Muscle of leg (tissue), 11 donors: ENCODE data around the gene NSD1. TPM values are rescaled to one million over a fixed set of nuclear protein-coding genes. Genes with fewer than 3 reads are reported as not detected.
"Not testable (repeated sequence)": the region's sequence is repeated elsewhere in the genome, so short reads cannot be mapped to it uniquely, and the experiment has no call there.

Source experiments
- DNase-seq: peaks from one replicate; pipeline ENCODE4 v3.0.0; 2013
- H3K27ac ChIP-seq: one replicate; pipeline ENCODE4 v1.5.1; 2013; ENCODE audit warnings: mild to moderate bottlenecking, low read length, control low read depth
- H3K27me3 ChIP-seq: one replicate; pipeline ENCODE4 v1.6.1; 2013; ENCODE audit warnings: low read length; ENCODE audit not compliant: control insufficient read depth, insufficient read depth
- H3K36me3 ChIP-seq: one replicate; pipeline ENCODE4 v1.6.1; 2013; ENCODE audit warnings: low read length; ENCODE audit not compliant: control insufficient read depth, insufficient read depth
- H3K4me1 ChIP-seq: one replicate; pipeline ENCODE4 v1.6.1; 2013; ENCODE audit warnings: low read length; ENCODE audit not compliant: control insufficient read depth, insufficient read depth
- H3K4me3 ChIP-seq: one replicate; pipeline ENCODE4 v1.5.1; 2013; ENCODE audit warnings: low read length, control low read depth
- H3K9me3 ChIP-seq: replicated peaks from 2 replicates; pipeline ENCODE4 v1.6.1; 2013; ENCODE audit warnings: low read depth, low read length; ENCODE audit not compliant: control insufficient read depth
- WGBS: methylation state at CpG from one replicate; pipeline ENCODE4 v1.1.5; 2013; ENCODE audit warnings: missing lambda C conversion rate; ENCODE audit not compliant: insufficient coverage; 5-methylcytosine and 5-hydroxymethylcytosine counted together
- polyA plus RNA-seq, 8 donors: library from polyadenylated mRNA; unstranded; fragments of 120-200 nt; gene quantifications; one replicate each; pipeline versions ENCODE4 v1.2.1 to v1.2.3, GENCODE V29; 2013; ENCODE audit warnings: inconsistent platforms in 1 of 8, low replicate concordance in 1 of 8; ENCODE audit not compliant: insufficient read length in 8 of 8, insufficient read depth in 1 of 8
- total RNA-seq: library from RNA; stranded (reverse); fragments of 120-200 nt; gene quantifications from one replicate; pipeline ENCODE4 v1.2.4, GENCODE V29; 2013

Gene NSD1
- total and polyA plus RNA-seq, 9 donors: 28.2 to 63.6 (median 43.6) TPM

- Histone ChIP-seq H3K9me3 (no peaks in the 10 kb centered on the region), H3K4me1 (no peaks in the 10 kb centered on the region), H3K36me3 (peaks cover 97% of the 10 kb centered on the region), H3K4me3 (no peak overlapping the region), H3K27me3 (no peaks in the 10 kb centered on the region), H3K27ac (no peak overlapping the region)
- no peak for DNase-seq
- WGBS: 85% methylated on average over 17 of the region's 21 CpGs
Observed at GRCh38 chr5:177334781-177335700, 201.5 kb downstream of the NSD1 start.

- H3K36me3 ChIP-seq: peaks cover 90% of the 10 kb centered on the region
- H3K27ac ChIP-seq: no peak overlapping the region
- H3K4me1 ChIP-seq: no peaks in the 10 kb centered on the region
- H3K9me3 ChIP-seq: no peaks in the 10 kb centered on the region
- H3K27me3 ChIP-seq: no peaks in the 10 kb centered on the region
- WGBS: 98% methylated on average over 5 of the region's 7 CpGs
- no peak for DNase-seq
- H3K4me3 ChIP-seq: no peak overlapping the region
Observed at GRCh38 chr5:177335701-177336065, 202.1 kb downstream of the NSD1 start.

- no peaks in the 10 kb centered on the region for H3K4me1 ChIP-seq
- no peaks in the 10 kb centered on the region for H3K27me3 ChIP-seq
- no peak overlapping the region for H3K27ac ChIP-seq
- H3K36me3 ChIP-seq: peaks cover 86% of the 10 kb centered on the region
- H3K4me3 ChIP-seq: no peak overlapping the region
- no peaks in the 10 kb centered on the region for H3K9me3 ChIP-seq
- WGBS: 70% methylated on average over 11 of the region's 12 CpGs
- DNase-seq: no peak
Observed at GRCh38 chr5:177336112-177336511, 202.5 kb downstream of the NSD1 start.

GRCh38 chr5:177336603-177337494, 203.3 kb downstream of the NSD1 start:
- DNase-seq: no peak
- Histone ChIP-seq H3K27me3 (no peaks in the 10 kb centered on the region), H3K4me1 (no peaks in the 10 kb centered on the region), H3K9me3 (no peaks in the 10 kb centered on the region), H3K4me3 (no peak overlapping the region), H3K36me3 (peaks cover 82% of the 10 kb centered on the region), H3K27ac (no peak overlapping the region)
- 93% methylated on average over 31 of the region's 36 CpGs for WGBS

- 82% methylated on average over 19 of the region's 22 CpGs for WGBS
- Histone ChIP-seq H3K27me3 (no peaks in the 10 kb centered on the region), H3K36me3 (peaks cover 71% of the 10 kb centered on the region), H3K9me3 (no peaks in the 10 kb centered on the region), H3K27ac (no peak overlapping the region), H3K4me3 (no peak overlapping the region), H3K4me1 (no peaks in the 10 kb centered on the region)
- no peak for DNase-seq
Observed at GRCh38 chr5:177338251-177339106, 204.9 kb downstream of the NSD1 start.

GRCh38 chr5:177339107-177339638, 205.6 kb downstream of the NSD1 start:
- Histone ChIP-seq H3K4me3 (no peak overlapping the region), H3K36me3 (peaks cover 67% of the 10 kb centered on the region), H3K27me3 (no peaks in the 10 kb centered on the region), H3K27ac (no peak overlapping the region), H3K4me1 (no peaks in the 10 kb centered on the region), H3K9me3 (no peaks in the 10 kb centered on the region)
- 94% methylated on average over 10 of the region's 11 CpGs for WGBS
- DNase-seq: no peak

GRCh38 chr5:177343000-177343399, 209.4 kb downstream of the NSD1 start:
- not testable (repeated sequence) for H3K27ac ChIP-seq, H3K4me1 ChIP-seq, H3K27me3 ChIP-seq, DNase-seq, H3K4me3 ChIP-seq, H3K9me3 ChIP-seq
- peaks cover 41% of the 10 kb centered on the region for H3K36me3 ChIP-seq
- 94% methylated on average over 6 of the region's 14 CpGs for WGBS

- no peaks in the 10 kb centered on the region for H3K27me3 ChIP-seq
- no peak overlapping the region for H3K27ac ChIP-seq
- DNase-seq: no peak
- H3K4me3 ChIP-seq: no peak overlapping the region
- H3K4me1 ChIP-seq: no peaks in the 10 kb centered on the region
- no peaks in the 10 kb centered on the region for H3K9me3 ChIP-seq
- WGBS: 93% methylated on average over 3 of the region's 6 CpGs
- peaks cover 34% of the 10 kb centered on the region for H3K36me3 ChIP-seq
Observed at GRCh38 chr5:177343777-177344176, 210.2 kb downstream of the NSD1 start.

- Histone ChIP-seq H3K4me3 (no peak overlapping the region), H3K27me3 (no peaks in the 10 kb centered on the region), H3K27ac (no peak overlapping the region), H3K9me3 (no peaks in the 10 kb centered on the region), H3K4me1 (peaks cover 5% of the 10 kb centered on the region), H3K36me3 (peaks cover 29% of the 10 kb centered on the region)
- WGBS: no CpG with 5 or more reads among the region's 6 CpGs
- DNase-seq: no peak
Observed at GRCh38 chr5:177344891-177345290, 211.3 kb downstream of the NSD1 start.
